GM18505 (cell line): ENCODE measurements around the gene FAM120C.

ENCODE experiments used
- ATAC-seq: cut with Tn5 transposase; IDR thresholded peaks from one replicate; pipeline ENCODE4 v1.9.1; 2021; ENCODE audit not compliant: unreplicated experiment
- POLR2A ChIP-seq: IDR thresholded peaks from 4 replicates; pipeline ENCODE4 v1.6.1; 2011; ENCODE audit warnings: borderline replicate concordance; ENCODE audit not compliant: insufficient read depth, insufficient read length; ENCODE audit errors: extremely low read depth

FAM120C gene

GRCh38 chrX:54087661-54088060, 95.4 kb downstream of the FAM120C start:
- ATAC-seq, result no peak
- no peak for TF ChIP-seq POLR2A

DNA sequence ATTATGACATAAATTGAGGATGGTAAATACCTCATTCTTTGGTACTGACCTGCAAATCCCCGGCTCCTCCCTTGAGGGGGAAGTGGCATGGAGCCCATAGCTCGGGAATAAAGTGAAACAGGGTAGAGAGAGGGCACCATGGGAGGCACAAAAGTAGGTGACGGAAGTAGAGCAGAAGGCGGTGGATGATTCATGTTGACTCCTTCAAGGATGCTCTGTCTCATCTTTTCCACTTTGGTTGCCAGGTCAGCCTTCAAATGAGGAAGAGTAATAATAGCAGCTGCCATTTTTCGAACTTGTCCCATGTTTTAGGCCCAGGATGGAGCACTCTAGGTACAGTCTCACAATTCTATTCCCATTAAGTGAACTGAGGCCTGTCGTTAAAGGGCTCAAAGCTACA, 97.4 kb downstream of the FAM120C start:
- no peak for ATAC-seq
- TF ChIP-seq POLR2A, result no peak

- no peak for ATAC-seq
Measured at GRCh38 chrX:54076903-54077302, 106.2 kb downstream of the FAM120C start.

GRCh38 chrX:54074826-54075225, 108.2 kb downstream of the FAM120C start:
- no peak for ATAC-seq
- TF ChIP-seq POLR2A, result no peak

More at GRCh38 chrX:54076903-54077302, 106.2 kb downstream of the FAM120C start:
- no peak for TF ChIP-seq POLR2A

GRCh38 chrX:54067766-54068165, 115.3 kb downstream of the FAM120C start:
- ATAC-seq, result no peak

DNA sequence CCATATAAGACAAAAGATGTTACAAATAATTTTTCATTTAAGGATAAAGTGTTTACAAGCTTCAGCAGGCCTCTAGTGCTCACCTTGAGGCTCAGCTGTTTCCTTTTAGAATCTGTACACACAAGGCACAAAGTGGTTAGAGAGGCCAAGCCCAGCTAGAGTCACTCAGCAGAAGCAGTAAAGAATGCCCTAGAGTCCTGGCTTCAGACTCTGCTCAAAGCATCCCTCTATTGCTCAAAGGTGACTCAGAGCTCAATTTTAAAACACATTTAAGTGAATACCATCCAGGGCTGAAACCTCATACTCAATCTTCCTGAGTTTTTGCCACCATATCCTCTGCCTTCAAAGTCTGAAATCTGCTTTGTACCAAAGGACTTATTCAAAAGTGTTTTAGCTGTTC, 116.2 kb downstream of the FAM120C start:
- no peak for TF ChIP-seq POLR2A
- ATAC-seq, result no peak

More at GRCh38 chrX:54067766-54068165, 115.3 kb downstream of the FAM120C start:
- TF ChIP-seq POLR2A, result no peak

- no peak for TF ChIP-seq POLR2A
Measured at GRCh38 chrX:54064564-54064963, 118.5 kb downstream of the FAM120C start.

GRCh38 chrX:54063361-54063760, 119.7 kb downstream of the FAM120C start:
- no peak for TF ChIP-seq POLR2A
- ATAC-seq, result no peak

More at GRCh38 chrX:54064564-54064963, 118.5 kb downstream of the FAM120C start:
- ATAC-seq, result no peak

- TF ChIP-seq POLR2A, result no peak
- ATAC-seq, result no peak
Measured at GRCh38 chrX:54049801-54050200, 133.3 kb downstream of the FAM120C start.

GRCh38 chrX:54048412-54048811, 134.6 kb downstream of the FAM120C start:
- no peak for ATAC-seq

DNA sequence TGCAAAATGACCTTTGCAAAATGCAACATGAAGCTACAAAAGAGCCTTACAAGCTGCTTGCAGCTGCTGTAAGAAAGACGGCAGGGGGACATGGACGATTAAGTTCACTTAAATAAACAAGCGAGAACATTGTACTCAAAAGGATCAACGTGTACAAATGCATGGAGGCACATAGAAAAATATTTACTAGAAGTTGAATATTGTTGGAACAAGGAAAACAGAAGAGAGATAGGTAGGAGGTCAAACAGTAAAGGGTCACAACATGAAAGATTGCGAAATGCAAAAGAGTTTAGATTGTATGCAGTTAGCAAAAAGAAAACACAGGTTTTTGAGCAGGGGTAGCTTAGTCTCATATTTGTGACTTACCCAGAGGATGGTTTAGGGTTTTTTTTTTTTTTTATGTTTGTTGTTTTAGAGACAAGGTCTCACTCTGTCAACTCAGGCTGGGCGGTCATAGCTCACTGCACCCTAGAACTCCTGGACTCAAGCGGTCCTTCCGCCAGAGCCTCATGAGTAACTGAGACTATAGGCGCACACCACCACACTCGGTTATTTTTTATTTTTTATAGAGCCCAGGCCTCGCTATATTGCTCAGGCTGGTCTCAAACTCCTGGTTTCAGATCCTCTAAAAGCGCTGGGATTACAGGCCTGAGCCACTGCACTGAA, 137.4 kb downstream of the FAM120C start:
- ATAC-seq, result no peak
- TF ChIP-seq POLR2A, result no peak

More at GRCh38 chrX:54048412-54048811, 134.6 kb downstream of the FAM120C start:
- TF ChIP-seq POLR2A, result no peak

GRCh38 chrX:54044877-54045338, 138.1 kb downstream of the FAM120C start:
- TF ChIP-seq POLR2A, result peak; percentile 56
- peak; percentile 2 for ATAC-seq

GRCh38 chrX:54044126-54044876, 138.8 kb downstream of the FAM120C start, which contains the start of gene PHF8:
PHF8 (minus strand) TSS chrX:54044473; CDS start chrX:54042728, 1,745 bp downstream.
- no peak for TF ChIP-seq POLR2A
- peak; percentile 82 for ATAC-seq
